Astrocyte of the hippocampus (primary cell): Measurements from ENCODE around the gene CUBN.
"Not testable (repeated sequence)": the region's sequence is repeated elsewhere in the genome, so short reads cannot be mapped to it uniquely, and the experiment has no call there.

Source experiments
- DNase-seq: peaks from one replicate; pipeline ENCODE4 v3.0.0; 2011; ENCODE audit warnings: low read depth, low spot score

Gene CUBN

GRCh38 chr10:17013131-17013983 is 116.3 kb downstream of the CUBN start:
- DNase-seq, result not testable (repeated sequence)

DNA sequence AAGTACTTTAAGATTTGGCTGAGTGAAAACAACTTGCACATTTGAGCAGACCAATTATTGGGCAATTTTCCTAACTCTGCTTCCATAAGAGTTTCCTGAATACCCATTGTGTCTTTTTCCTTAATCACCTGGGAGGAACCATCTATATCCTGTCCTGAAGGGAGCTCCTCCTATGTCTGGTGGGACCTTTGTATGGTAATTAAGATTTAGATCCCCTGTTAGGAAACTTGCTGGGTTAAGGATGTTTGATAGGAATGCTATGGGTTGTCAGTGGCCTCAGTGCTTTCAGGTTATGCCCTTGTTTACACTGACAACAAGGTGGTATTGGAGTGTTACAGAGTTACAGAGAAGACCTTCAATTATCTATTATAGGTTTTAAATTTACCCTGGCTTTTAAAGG is 116.9 kb downstream of the CUBN start:
- DNase-seq, result not testable (repeated sequence)

DNA sequence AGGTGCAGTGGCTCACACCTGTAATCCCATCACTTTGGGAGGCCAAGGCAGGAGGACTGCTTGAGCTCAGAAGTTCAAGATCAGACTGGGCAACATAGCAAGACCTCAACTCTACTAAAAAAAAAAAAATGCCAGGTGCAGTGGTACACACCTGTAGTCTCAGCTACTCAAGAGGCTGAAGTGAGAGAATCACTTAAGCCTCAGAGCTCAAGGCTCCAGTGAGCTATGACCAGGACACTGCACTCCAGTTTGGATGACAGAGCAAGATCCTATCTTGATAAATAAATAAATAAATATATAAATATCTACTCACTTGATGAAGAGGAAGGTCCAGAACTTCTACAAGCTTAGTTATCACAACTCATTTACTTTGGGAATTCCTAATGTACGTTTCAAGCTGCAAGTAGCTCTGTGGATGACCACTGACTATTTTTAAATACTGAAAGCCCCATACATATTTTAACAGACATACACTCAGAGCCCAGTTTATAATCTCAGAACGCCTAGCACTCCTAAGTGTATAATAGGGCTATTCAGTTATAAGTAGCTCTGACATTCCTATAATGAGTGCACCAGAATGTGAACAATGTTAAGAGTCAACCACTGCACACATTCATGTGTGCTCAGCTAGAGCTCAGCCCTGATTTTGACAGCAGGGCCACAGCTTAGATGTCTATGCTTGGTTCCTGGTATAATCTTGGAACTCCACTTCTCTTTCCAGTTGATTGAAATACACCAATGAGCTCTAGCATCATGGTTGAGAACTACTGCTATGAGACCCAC is 119.1 kb downstream of the CUBN start:
- DNase-seq, result peak; percentile 72

DNA sequence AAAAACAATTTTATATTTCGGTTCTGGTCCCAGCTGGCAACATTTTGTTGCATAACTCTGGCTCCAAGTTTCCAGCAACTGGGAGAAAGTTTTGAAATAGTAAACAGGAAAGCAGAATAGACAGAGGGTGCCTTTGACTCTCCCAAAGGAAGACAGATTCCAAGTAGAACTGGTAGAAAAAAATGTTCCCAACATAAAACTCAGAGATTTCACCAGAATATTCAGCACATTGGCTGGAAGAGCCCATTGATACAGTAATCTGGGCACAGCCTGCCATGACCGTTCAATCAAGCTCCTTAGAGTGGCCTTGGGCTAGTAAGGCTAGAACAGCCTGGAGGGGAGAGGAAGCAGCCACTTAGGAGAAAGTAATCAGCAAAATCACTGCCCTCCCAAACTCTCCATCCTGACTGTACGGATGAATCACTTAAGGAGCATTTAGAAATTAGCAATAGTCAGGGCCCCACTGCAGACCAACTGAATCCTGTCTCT is 120.4 kb downstream of the CUBN start:
- peak; percentile 44 for DNase-seq

GRCh38 chr10:17007418-17007770 is 122.2 kb downstream of the CUBN start:
- DNase-seq, result no peak

- peak; percentile 82 for DNase-seq
Measured at GRCh38 chr10:17006631-17007417, 122.8 kb downstream of the CUBN start.

- DNase-seq, result no peak
Measured at GRCh38 chr10:17005621-17006566, 123.7 kb downstream of the CUBN start.

DNA sequence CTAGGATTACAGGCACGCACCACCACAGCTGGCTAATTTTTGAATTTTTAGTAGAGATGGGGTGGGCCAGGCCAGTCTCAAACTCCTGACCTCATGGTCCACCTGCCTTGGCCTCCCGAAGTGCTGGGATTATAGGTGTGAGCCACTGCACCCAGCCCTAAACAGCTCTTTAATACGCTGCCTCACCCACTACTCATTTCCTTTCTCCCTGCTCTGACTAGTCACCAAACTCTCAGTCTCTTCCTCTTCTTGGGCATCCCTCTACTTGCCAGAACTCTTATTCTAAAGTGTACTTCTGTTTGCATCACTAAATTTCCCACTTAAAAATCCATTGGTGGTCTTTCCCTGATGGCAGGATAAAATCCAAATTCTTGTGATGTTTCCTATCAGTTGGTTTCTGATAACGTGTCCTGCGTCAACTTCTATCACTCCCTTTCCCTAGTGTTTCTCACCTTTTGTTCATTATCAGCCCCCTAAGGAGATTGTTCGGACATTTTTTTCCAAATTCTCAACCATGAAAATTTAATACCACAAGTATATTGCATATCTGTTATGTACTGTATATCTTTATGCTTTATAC is 124.7 kb downstream of the CUBN start:
- no peak for DNase-seq

DNA sequence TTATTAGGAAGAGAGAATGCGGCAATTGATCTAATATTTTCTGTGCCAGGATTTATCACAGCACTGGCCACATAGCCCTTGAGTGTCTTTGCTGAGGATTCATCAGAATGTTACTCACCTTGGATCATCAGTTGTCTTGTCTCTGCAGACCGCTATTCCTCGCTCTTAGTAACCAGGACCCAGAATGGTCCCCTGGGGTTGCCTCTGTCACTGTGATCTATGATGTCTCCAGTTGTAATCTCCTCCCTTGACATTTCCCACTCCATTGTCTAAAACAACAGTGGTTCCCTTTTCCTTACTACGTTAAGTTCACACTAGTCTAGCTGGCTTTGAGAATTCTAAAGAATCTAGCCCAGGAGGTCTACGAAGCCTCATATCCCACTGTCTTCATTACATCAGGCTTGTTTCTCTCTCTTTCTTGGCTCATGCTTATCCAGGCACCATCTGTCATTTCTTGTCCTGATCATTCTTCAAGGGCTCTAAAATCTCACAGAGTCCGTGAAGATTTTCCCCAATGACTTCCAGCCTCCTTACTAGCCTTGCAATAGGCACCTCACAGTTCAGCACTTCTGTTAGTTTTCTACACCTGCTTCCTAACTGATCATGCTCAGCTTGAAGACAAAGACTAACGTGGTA is 125.8 kb downstream of the CUBN start:
- no peak for DNase-seq

- peak; percentile 85 for DNase-seq
Measured at GRCh38 chr10:17003151-17003550, 126.5 kb downstream of the CUBN start.

DNA sequence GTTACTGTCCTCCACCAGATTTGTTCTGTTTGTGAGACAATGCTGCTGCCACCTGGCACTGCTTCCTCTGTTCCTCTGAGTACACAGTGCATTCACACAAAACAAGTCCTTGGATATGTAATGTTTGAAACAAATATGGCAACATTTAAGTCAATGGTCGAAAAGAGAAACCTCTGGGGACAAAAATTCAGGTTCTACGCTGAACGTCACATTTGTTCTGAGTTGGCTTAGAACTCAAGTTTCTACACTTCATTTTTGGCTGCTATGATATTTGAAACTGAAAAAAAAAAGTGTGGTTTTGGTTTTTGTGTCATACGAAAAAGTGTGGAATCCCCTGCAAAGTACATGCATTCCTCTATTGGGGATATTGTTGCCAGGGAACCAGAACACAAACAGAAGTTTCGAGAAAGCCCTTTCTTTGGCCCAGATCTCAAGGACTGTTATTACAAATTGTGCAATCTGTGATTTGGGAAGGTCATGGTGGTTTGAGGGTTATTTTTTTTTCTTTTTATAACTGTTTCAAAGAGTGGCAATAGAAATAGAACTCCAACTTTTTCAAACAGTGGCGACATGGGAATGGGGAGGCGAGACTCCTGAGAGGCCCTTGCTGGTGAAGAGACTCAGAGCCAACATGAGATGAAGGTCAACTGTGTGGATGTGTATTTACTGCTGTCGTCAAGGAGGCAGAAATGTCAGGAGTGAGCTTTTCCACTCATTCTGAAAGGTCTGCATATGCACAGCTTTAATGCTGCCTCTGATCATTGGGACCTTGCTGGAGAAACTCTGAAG is 127.5 kb downstream of the CUBN start:
- peak; percentile 92 for DNase-seq

DNA sequence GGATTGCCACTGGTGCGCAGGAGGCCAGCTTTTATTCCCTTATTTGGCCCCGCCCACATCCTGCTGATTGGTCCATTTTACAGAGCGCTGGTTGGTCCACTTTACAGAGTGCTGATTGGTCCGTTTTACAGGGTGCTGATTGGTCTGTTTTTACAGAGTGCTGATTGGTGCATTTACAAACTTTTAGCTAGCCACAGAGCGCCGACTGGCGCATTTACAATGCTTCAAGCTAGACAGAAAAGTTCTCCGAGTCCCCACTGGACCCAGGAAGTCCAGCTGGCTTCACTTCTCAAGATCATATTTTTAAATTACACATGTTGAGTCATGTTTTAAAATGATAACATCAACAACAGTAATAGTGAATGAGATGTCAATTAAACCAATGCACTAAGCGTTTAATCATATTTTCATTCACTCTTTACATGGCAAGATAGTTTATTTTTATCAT is 128.3 kb downstream of the CUBN start:
- no peak for DNase-seq

DNA sequence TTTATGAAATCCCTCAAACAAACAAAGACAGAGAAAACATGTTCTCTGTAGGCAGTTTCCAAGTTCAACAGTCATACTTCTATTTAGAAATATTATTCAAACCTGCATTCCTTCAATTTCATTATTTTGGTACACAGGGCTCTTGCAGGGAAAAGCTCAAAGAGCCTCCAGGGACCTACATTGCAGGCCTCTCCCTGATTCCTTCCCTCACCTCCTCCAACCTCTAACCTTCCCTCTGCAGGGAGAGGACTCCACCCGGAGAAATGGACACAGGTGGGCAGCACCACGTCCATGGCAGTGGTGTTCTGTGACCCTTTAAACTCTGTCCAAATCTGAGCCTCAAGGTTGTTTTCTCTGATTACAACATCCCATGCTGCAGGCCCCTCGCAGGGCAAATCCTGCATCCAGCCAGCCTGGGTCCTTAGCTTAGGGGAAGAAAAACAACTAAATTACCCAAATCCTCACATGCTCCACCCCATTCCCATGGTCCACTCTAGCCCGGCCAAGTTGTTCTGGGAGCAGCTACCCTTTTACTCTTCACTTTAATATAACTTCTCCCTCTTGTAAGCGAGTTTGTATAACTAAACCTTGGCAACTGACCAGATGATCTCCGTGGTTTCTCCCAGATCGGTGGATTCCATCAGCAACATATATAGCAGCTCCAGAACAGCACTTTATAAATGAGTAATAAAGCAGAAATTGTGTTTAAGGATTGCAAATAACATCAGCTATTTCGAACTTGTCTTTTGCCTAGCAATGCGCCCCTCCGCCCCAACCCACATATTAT is 129.8 kb downstream of the CUBN start:
- DNase-seq, result no peak

DNA sequence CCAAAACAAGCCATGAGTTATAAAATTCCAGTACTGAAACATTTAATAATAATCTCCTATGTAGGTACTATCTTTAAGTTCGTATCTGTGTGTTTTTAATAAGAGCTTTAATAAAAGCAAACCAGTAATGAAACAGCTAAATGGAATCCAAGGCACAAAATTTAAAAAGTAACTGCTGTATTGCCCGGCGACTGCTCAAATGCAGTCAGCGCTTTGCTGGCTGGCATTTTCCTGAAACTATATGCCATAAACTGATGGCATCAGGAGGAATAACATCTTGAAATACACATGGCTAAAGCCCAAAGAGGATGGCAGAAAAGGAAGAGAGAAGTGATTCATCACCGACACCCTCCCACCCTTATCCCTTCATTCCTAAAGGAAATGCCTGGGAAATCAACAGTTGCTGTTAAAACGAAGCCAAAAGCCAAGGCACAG is 133.1 kb downstream of the CUBN start:
- DNase-seq, result peak; percentile 58

- peak; percentile 66 for DNase-seq
Measured at GRCh38 chr10:16995867-16996529, 133.6 kb downstream of the CUBN start.

- DNase-seq, result no peak
Measured at GRCh38 chr10:16993186-16993585, 136.4 kb downstream of the CUBN start.

DNA sequence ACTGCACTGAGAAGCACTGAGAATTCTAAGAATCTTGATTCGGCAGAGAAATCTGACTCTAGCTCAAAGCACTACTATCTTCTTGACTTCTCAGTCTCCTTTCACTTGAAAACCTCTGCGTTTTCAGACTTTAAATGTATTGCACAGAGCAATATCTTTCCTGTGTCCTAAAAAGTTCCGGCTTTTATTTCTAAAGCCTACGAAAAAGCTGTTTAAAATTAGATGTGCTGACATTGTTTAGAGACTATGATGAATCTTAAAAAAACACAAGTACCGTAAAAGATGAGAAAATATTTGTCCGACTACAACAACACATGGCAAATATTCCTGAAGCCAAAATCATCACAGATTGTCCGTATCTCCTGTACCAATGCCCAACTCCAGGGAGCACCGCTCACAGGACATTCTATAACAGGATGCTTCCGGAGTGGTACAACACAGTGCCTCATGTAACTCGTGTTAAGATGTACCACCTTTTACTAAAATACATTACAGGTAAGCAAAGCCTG is 136.9 kb downstream of the CUBN start:
- DNase-seq, result no peak
